Putamen (tissue), 1 donor: Measurements from ENCODE around the gene FAM24B.
"Not testable (repeated sequence)": the region's sequence is repeated elsewhere in the genome, so short reads cannot be mapped to it uniquely, and the experiment has no call there.

Source experiments
- DNase-seq: peaks from one replicate; pipeline ENCODE4 v3.0.0-alpha.2; 2016; ENCODE audit warnings: low spot score

FAM24B gene

GRCh38 chr10:122879339-122880273 is at the start of gene FAM24B:
Gene FAM24B, minus strand, starts transcription at chr10:122879581. Its CDS starts 29,066 bp downstream, at chr10:122850515.
- peak; percentile 94 for DNase-seq

- no peak for DNase-seq
These were observed 36.3 kb upstream of the FAM24B start for GRCh38 chr10:122915700-122916099.

GRCh38 chr10:122911889-122912484 is 32.6 kb upstream of the FAM24B start:
- DNase-seq, result no peak

GRCh38 chr10:122910310-122910709 is 30.9 kb upstream of the FAM24B start, which contains the start of gene FAM24A:
Gene FAM24A, plus strand, starts transcription at chr10:122910610. Its CDS starts 1,025 bp downstream, at chr10:122911635.
- no peak for DNase-seq

GRCh38 chr10:122903861-122904260 is 24.5 kb upstream of the FAM24B start:
- not testable (repeated sequence) for DNase-seq

GRCh38 chr10:122894261-122894944 is 15.0 kb upstream of the FAM24B start:
- DNase-seq, result no peak

- DNase-seq, result no peak
These were observed 4.8 kb upstream of the FAM24B start for GRCh38 chr10:122884166-122884565.

- no peak for DNase-seq
These were observed 3.4 kb upstream of the FAM24B start for GRCh38 chr10:122882766-122883165.

- DNase-seq, result no peak
These were observed 512 bp downstream of the FAM24B start for GRCh38 chr10:122878799-122879338.

GRCh38 chr10:122877264-122877663 is 2.1 kb downstream of the FAM24B start:
- no peak for DNase-seq

- no peak for DNase-seq
These were observed 2.9 kb downstream of the FAM24B start for GRCh38 chr10:122876467-122876855.

GRCh38 chr10:122875843-122876466 is 3.4 kb downstream of the FAM24B start:
- DNase-seq, result no peak

- not testable (repeated sequence) for DNase-seq
These were observed 7.4 kb downstream of the FAM24B start for GRCh38 chr10:122871947-122872346.

- DNase-seq, result not testable (repeated sequence)
These were observed 10.6 kb downstream of the FAM24B start for GRCh38 chr10:122868768-122869167.

GRCh38 chr10:122866757-122867482 is 12.5 kb downstream of the FAM24B start:
- DNase-seq, result not testable (repeated sequence)

- no peak for DNase-seq
These were observed 14.5 kb downstream of the FAM24B start for GRCh38 chr10:122864901-122865300.

- DNase-seq, result no peak
These were observed 15.2 kb downstream of the FAM24B start for GRCh38 chr10:122864194-122864592.

GRCh38 chr10:122863216-122864193 is 15.9 kb downstream of the FAM24B start:
- no peak for DNase-seq

- no peak for DNase-seq
These were observed 17.6 kb downstream of the FAM24B start for GRCh38 chr10:122861711-122862161.

GRCh38 chr10:122859527-122859926 is 19.9 kb downstream of the FAM24B start:
- no peak for DNase-seq
